Activated naive CD4-positive, alpha-beta T cell treated with anti-CD3 and anti-CD28 coated beads, Interleukin-2, amount 10 ng/mL, durations not matched to agents 7 days and 5 days (primary cell): ENCODE results near the gene CRABP1.

ENCODE experiments used
- CTCF ChIA-PET: fragments of 350-600 bp; sonication (Branson Sonifier 250); formaldehyde crosslinking; loops from one replicate; lab custom pipeline; 2021; ENCODE audit warnings: antibody characterized with exemption; lab: Charles Lee
- DNase-seq: peaks from one replicate; pipeline ENCODE4 v3.0.0-alpha.2; 2020
- H3K27ac Mint-ChIP-seq: one replicate; pipeline ENCODE4 v1.8.0; 2021; ENCODE audit warnings: mild to moderate bottlenecking, moderate library complexity, mixed read lengths
- H3K27me3 Mint-ChIP-seq: one replicate; pipeline ENCODE4 v1.8.0; 2021; ENCODE audit warnings: mild to moderate bottlenecking, mixed read lengths
- H3K36me3 Mint-ChIP-seq: one replicate; pipeline ENCODE4 v1.8.0; 2021; ENCODE audit warnings: mixed read lengths
- H3K4me1 Mint-ChIP-seq: one replicate; pipeline ENCODE4 v1.8.0; 2021; ENCODE audit warnings: mixed read lengths
- H3K4me3 Mint-ChIP-seq: one replicate; pipeline ENCODE4 v1.8.0; 2021; ENCODE audit warnings: mild to moderate bottlenecking, moderate library complexity, mixed read lengths
- H3K9me3 Mint-ChIP-seq: one replicate; pipeline ENCODE4 v1.8.0; 2021; ENCODE audit warnings: mixed read lengths

Gene CRABP1

GRCh38 chr15:78322724-78323521 is 17.2 kb upstream of the CRABP1 start:
- H3K27ac Mint-ChIP-seq, result no peak overlapping the region
- CTCF ChIA-PET, result no interaction called here
- H3K4me1 Mint-ChIP-seq, result no peaks in the 10 kb centered on the region
- H3K27me3 Mint-ChIP-seq, result peaks cover 4% of the 10 kb centered on the region
- DNase-seq, result no peak
- no peaks in the 10 kb centered on the region for H3K9me3 Mint-ChIP-seq
- H3K4me3 Mint-ChIP-seq, result no peak overlapping the region
- no peaks in the 10 kb centered on the region for H3K36me3 Mint-ChIP-seq

DNA sequence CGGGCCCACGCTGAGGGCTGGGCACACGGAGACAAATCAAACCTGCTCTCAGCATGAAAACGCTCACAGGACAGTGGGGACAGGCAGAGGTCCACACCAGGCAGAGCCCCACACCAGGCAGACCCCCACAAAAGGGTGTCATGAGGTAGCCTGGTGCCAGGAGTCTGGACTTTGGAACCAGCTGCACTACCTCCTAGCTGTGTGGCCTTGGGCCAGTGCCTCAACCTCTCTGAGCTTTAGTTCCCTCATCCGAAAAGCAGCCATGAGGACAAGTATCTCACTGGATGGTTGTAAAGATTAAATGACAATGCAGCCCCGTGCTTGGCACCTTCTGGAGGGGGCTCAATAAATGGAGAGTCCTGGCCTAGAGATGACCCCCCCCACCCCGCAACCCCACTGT is 16.5 kb upstream of the CRABP1 start:
- Mint-ChIP-seq H3K27ac (no peak overlapping the region), H3K36me3 (no peaks in the 10 kb centered on the region), H3K27me3 (peaks cover 10% of the 10 kb centered on the region), H3K4me1 (no peaks in the 10 kb centered on the region), H3K9me3 (no peaks in the 10 kb centered on the region), H3K4me3 (no peak overlapping the region)
- CTCF ChIA-PET, result no interaction called here
- DNase-seq, result no peak

DNA sequence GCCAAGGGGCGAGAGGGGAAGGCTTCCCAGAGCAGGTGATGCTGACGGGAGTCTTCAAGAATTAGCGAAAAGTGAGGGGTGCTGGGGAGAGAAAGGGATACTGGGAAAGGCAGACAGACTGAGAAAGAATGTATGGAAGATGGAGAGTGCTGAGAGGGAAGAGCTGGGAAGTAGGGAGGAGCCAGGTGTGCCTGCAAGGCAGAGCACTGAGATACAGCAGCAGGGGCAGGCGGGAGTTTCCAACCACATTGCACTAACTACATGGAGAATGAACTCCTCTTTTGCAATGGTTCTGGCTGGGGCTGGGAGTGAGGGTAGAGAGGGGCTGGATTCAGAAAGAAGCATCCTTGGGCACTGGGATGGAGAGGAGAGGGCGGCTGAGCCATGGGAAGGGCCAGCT is 16.0 kb upstream of the CRABP1 start:
- H3K4me3 Mint-ChIP-seq, result no peak overlapping the region
- no peak for DNase-seq
- H3K27ac Mint-ChIP-seq, result no peak overlapping the region
- H3K9me3 Mint-ChIP-seq, result no peaks in the 10 kb centered on the region
- H3K27me3 Mint-ChIP-seq, result peaks cover 12% of the 10 kb centered on the region
- CTCF ChIA-PET, result no interaction called here
- no peaks in the 10 kb centered on the region for H3K4me1 Mint-ChIP-seq
- H3K36me3 Mint-ChIP-seq, result no peaks in the 10 kb centered on the region

DNA sequence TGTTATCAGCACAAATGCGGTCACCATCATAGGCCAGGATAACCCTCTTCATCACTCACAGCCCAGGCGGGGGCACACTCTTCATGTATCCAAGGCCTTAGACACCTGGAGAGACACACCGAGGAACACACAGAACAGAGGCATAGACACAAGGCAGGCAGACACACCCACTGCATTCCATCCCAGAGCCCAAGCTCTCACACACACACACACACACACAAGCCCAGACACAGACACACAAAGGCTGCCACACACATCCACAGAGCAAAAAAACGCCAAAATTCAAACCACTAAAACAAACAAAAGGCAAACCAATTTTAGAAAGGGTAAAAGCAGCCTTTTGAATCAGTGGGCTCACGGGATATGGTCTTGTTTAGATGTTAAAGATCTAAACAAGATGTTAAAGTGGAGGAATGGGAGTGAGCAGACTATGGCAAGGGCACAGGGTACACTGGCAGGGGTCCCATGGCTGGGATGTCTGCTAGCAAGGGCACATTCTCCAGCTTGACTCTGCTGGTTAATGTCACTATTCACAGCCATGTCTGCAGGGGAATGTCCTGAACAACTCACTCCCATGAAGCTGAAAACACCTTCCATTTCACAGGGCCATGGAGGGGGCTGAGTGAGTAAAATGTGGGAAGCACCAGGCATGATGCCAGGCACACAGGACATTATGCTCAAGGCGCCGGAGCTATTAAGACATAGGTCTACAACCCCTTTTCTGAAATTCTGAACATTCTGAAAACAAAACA is 14.9 kb upstream of the CRABP1 start:
- peaks cover 12% of the 10 kb centered on the region for H3K27me3 Mint-ChIP-seq
- CTCF ChIA-PET, result no interaction called here
- H3K4me3 Mint-ChIP-seq, result no peak overlapping the region
- no peak for DNase-seq
- no peaks in the 10 kb centered on the region for H3K9me3 Mint-ChIP-seq
- H3K4me1 Mint-ChIP-seq, result no peaks in the 10 kb centered on the region
- no peak overlapping the region for H3K27ac Mint-ChIP-seq
- H3K36me3 Mint-ChIP-seq, result no peaks in the 10 kb centered on the region

DNA sequence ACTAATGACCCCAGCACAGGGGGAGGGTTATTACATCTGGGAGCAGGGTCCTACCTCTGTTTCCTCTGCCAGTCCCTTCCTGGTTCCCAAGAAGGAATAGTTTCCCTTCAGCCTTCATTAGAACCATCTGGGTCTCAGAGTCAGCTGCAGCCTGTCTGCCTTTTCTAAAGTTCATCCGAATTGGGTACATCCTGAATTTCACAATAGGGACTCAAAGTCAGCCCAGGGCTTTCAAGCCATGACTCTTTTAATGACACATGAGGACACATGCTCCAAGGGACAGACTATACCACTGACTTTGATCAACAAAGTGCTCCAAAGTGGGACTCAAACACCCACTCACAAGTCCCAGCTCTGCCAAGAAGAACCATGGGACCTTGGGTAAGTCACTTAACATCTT is 12.7 kb upstream of the CRABP1 start:
- DNase-seq, result no peak
- no peak overlapping the region for H3K4me3 Mint-ChIP-seq
- H3K9me3 Mint-ChIP-seq, result no peaks in the 10 kb centered on the region
- H3K27me3 Mint-ChIP-seq, result peaks cover 12% of the 10 kb centered on the region
- H3K36me3 Mint-ChIP-seq, result no peaks in the 10 kb centered on the region
- CTCF ChIA-PET, result interaction anchor here (1.2 kb wide), 1 partner anchor 95 kb away, joined by 3 read pairs; no protein-coding TSS in a partner anchor
- no peaks in the 10 kb centered on the region for H3K4me1 Mint-ChIP-seq
- H3K27ac Mint-ChIP-seq, result no peak overlapping the region

DNA sequence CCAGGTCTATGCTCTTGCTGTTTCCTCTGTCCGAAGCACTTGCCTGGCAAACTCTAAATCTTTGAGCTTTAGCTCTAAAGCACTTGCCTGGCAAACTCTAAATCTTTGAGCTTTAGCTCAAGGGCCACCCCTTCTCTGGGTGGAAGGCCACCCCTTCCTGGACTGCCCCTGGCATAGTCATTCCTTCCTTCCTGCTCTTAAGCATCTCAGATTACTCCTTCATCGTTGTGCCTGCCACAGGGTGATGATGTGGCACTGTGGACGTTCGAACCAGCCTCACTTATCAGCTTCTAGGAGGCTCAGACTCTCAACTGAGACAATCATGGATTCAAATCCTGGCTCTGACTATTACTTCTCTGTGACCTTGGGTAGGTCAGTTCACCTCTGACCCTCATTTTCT is 10.5 kb upstream of the CRABP1 start:
- CTCF ChIA-PET, result interaction anchor here (0.7 kb wide), 1 partner anchor 17 kb away, joined by 3 read pairs; no protein-coding TSS in a partner anchor

GRCh38 chr15:78334845-78335244 is 5.3 kb upstream of the CRABP1 start:
- no peaks in the 10 kb centered on the region for H3K4me1 Mint-ChIP-seq
- no peak overlapping the region for H3K4me3 Mint-ChIP-seq
- no peak overlapping the region for H3K27ac Mint-ChIP-seq
- DNase-seq, result no peak
- H3K36me3 Mint-ChIP-seq, result no peaks in the 10 kb centered on the region
- CTCF ChIA-PET, result no interaction called here
- peaks cover 27% of the 10 kb centered on the region for H3K27me3 Mint-ChIP-seq
- no peaks in the 10 kb centered on the region for H3K9me3 Mint-ChIP-seq

More for the DNA sequence above, 10.5 kb upstream of the CRABP1 start:
- DNase-seq, result no peak
- no peaks in the 10 kb centered on the region for H3K36me3 Mint-ChIP-seq
- H3K4me1 Mint-ChIP-seq, result no peaks in the 10 kb centered on the region
- no peaks in the 10 kb centered on the region for H3K9me3 Mint-ChIP-seq
- H3K27ac Mint-ChIP-seq, result no peak overlapping the region
- H3K27me3 Mint-ChIP-seq, result peaks cover 12% of the 10 kb centered on the region
- no peak overlapping the region for H3K4me3 Mint-ChIP-seq

DNA sequence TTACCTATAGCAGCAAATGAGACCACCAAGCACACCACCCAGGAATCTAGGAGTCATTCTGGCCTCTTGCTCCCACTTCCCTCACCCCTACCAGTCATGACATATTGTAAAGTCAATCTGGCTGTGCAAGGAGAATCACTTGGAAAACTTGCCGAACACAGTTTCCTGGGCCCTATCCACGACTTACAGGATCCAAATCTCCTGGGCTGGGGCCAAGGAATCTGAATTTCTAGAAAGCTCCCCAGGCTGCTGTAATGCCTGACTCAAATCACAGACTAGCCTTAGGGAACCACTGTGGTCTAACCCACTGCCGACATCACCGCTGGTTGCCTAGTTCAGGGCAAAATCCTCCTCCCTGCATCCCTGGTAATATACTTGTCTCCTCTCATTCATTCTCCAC is 4.2 kb upstream of the CRABP1 start:
- no peak for DNase-seq
- Mint-ChIP-seq H3K36me3 (no peaks in the 10 kb centered on the region), H3K4me3 (no peak overlapping the region), H3K9me3 (no peaks in the 10 kb centered on the region), H3K27me3 (peaks cover 38% of the 10 kb centered on the region), H3K4me1 (no peaks in the 10 kb centered on the region), H3K27ac (no peak overlapping the region)
- CTCF ChIA-PET, result no interaction called here

GRCh38 chr15:78338781-78339180 is 1.4 kb upstream of the CRABP1 start:
- no peak overlapping the region for H3K4me3 Mint-ChIP-seq
- CTCF ChIA-PET, result interaction anchor here (1.7 kb wide), 1 partner anchor 14 kb away, joined by 3 read pairs; no protein-coding TSS in a partner anchor

DNA sequence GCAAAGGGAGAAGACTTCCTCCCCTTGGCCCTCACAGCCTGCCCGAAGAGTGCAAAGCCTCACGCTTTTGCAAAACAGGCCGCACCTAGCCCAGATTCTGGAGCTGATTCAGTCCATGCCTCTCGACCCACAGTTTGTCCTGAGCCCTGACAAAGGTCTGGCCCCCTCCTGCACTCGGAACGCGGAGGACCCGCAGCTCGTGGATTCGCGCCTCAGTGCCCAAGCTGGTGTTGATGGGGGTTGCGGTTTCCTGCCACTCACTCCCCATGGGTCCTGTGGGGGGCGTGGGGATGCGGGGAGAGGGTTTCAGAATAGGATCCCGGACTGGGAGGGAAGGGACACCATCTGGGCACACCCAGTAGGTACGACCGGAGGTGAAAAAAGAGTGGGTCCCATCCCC is 594 bp upstream of the CRABP1 start:
- Mint-ChIP-seq H3K4me1 (no peaks in the 10 kb centered on the region), H3K9me3 (no peaks in the 10 kb centered on the region), H3K4me3 (no peak overlapping the region), H3K27me3 (peaks cover 70% of the 10 kb centered on the region), H3K36me3 (no peaks in the 10 kb centered on the region), H3K27ac (no peak overlapping the region)
- CTCF ChIA-PET, result interaction anchor here (1.7 kb wide), 1 partner anchor 13 kb away, joined by 3 read pairs; no protein-coding TSS in a partner anchor
- DNase-seq, result no peak

More at GRCh38 chr15:78338781-78339180, 1.4 kb upstream of the CRABP1 start:
- DNase-seq, result no peak
- Mint-ChIP-seq H3K4me1 (no peaks in the 10 kb centered on the region), H3K27me3 (peaks cover 65% of the 10 kb centered on the region), H3K36me3 (no peaks in the 10 kb centered on the region), H3K27ac (no peak overlapping the region), H3K9me3 (no peaks in the 10 kb centered on the region)

GRCh38 chr15:78341057-78341987 is 1.2 kb downstream of the CRABP1 start:
- H3K36me3 Mint-ChIP-seq, result no peaks in the 10 kb centered on the region
- DNase-seq, result no peak
- no peaks in the 10 kb centered on the region for H3K9me3 Mint-ChIP-seq
- H3K4me1 Mint-ChIP-seq, result no peaks in the 10 kb centered on the region
- H3K27me3 Mint-ChIP-seq, result peaks cover 81% of the 10 kb centered on the region
- H3K4me3 Mint-ChIP-seq, result no peak overlapping the region
- CTCF ChIA-PET, result no interaction called here
- H3K27ac Mint-ChIP-seq, result no peak overlapping the region

DNA sequence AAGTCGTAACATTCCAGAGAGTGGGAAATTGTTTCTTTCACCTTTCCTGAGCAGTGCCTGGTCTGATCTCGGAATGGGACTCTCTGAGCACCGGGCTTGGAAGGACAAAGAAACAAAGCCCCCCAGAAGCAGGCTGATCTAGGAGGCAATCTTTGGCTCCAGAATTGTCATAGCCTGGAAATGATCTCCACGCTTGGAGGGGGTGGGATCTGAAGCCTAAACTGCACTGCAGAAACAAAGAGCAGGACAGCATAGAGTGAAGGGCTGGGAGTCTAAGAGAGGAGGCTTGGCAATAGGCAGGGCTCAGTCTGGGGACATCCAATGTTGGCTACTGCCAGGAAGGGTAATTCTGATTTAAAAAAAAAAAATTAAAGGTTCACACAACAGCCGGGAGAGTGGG is 1.9 kb downstream of the CRABP1 start:
- no peak overlapping the region for H3K4me3 Mint-ChIP-seq
- no peak overlapping the region for H3K27ac Mint-ChIP-seq
- H3K36me3 Mint-ChIP-seq, result no peaks in the 10 kb centered on the region
- CTCF ChIA-PET, result no interaction called here
- H3K9me3 Mint-ChIP-seq, result no peaks in the 10 kb centered on the region
- no peaks in the 10 kb centered on the region for H3K4me1 Mint-ChIP-seq
- DNase-seq, result no peak
- peaks cover 88% of the 10 kb centered on the region for H3K27me3 Mint-ChIP-seq

DNA sequence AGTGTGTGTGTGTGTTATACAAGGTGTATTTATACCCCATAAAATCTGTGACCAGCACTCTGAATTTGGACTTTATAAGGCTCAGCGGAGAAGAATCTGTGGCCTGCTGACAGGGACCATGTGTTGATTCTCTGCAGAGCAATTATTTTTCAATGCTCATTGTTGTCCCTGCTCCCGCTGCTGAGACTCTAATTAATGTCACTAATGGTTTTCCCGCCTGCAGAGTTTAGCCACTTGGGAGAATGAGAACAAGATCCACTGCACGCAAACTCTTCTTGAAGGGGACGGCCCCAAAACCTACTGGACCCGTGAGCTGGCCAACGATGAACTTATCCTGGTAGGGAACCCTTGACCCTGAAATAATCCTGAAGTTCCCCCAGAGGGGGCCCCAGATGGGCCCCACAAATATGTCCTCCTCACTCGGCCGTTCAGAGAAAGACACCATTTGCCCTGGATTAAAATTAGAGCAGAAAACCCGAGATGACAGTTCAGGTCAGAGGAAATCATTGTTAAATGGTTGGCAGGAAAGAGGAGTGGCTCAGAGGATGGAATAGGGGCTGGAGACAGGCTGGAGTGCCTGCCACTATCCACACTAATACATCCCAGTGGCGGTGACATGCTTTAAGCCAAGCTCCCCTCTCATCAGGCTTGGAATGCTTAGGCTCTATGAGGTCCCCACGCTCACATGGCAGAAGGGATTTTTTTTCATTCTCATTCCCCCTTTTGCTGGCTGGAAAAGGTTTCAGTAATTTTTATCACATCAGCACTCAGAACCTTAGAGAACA is 3.3 kb downstream of the CRABP1 start:
- no peaks in the 10 kb centered on the region for H3K36me3 Mint-ChIP-seq
- no peaks in the 10 kb centered on the region for H3K4me1 Mint-ChIP-seq
- H3K27ac Mint-ChIP-seq, result no peak overlapping the region
- no peak for DNase-seq
- no peak overlapping the region for H3K4me3 Mint-ChIP-seq
- CTCF ChIA-PET, result no interaction called here
- peaks cover 89% of the 10 kb centered on the region for H3K27me3 Mint-ChIP-seq
- H3K9me3 Mint-ChIP-seq, result no peaks in the 10 kb centered on the region
